Measurements from ENCODE around the gene UBL4B. TPM values are rescaled to one million over a fixed set of nuclear protein-coding genes. Genes with fewer than 3 reads are reported as not detected.

The UBL4B gene
- polyA plus RNA-seq, 3 donors = not detected

- DNase-seq (ENCODE audit: extremely low read depth in 1 of 11, low read depth in 9 of 11, low spot score in 4 of 11) = peak in 1 of 11 donors; percentile 12
These were observed 24.7 kb downstream of the UBL4B start for GRCh38 chr1:110136911-110137310.

- no peak for DNase-seq (ENCODE audit: extremely low read depth in 1 of 11, low read depth in 9 of 11, low spot score in 4 of 11)
These were observed 26.7 kb downstream of the UBL4B start for GRCh38 chr1:110138956-110139355.

GRCh38 chr1:110144366-110144765 is 32.1 kb downstream of the UBL4B start:
- no peak for DNase-seq (ENCODE audit: extremely low read depth in 1 of 11, low read depth in 9 of 11, low spot score in 4 of 11)

GRCh38 chr1:110148961-110149360 is 36.7 kb downstream of the UBL4B start:
- no peak for DNase-seq (ENCODE audit: extremely low read depth in 1 of 11, low read depth in 9 of 11, low spot score in 4 of 11)

GRCh38 chr1:110150330-110151174 is 38.3 kb downstream of the UBL4B start, which contains the start of gene SLC6A17:
Gene SLC6A17, plus strand, starts transcription at chr1:110150494. Its CDS starts 16,436 bp downstream, at chr1:110166930.
- DNase-seq (ENCODE audit: extremely low read depth in 1 of 11, low read depth in 9 of 11, low spot score in 4 of 11) = peak in 3 of 11 donors; percentile 5 to 20 (median 8)

- no peak for DNase-seq (ENCODE audit: extremely low read depth in 1 of 11, low read depth in 9 of 11, low spot score in 4 of 11)
These were observed 39.0 kb downstream of the UBL4B start for GRCh38 chr1:110151175-110151669.

GRCh38 chr1:110152133-110152785 is 40.0 kb downstream of the UBL4B start:
- DNase-seq (ENCODE audit: extremely low read depth in 1 of 11, low read depth in 9 of 11, low spot score in 4 of 11) = no peak

- DNase-seq (ENCODE audit: extremely low read depth in 1 of 11, low read depth in 9 of 11, low spot score in 4 of 11) = no peak
These were observed 41.2 kb downstream of the UBL4B start for GRCh38 chr1:110153407-110153950.

- DNase-seq (ENCODE audit: extremely low read depth in 1 of 11, low read depth in 9 of 11, low spot score in 4 of 11) = peak; percentile 35 to 75 (median 66)
These were observed 43.8 kb downstream of the UBL4B start for GRCh38 chr1:110155878-110156522.

GRCh38 chr1:110158261-110158660 is 46.0 kb downstream of the UBL4B start:
- DNase-seq (ENCODE audit: extremely low read depth in 1 of 11, low read depth in 9 of 11, low spot score in 4 of 11) = no peak

GRCh38 chr1:110159168-110159567 is 46.9 kb downstream of the UBL4B start:
- DNase-seq (ENCODE audit: extremely low read depth in 1 of 11, low read depth in 9 of 11, low spot score in 4 of 11) = no peak

- no peak for DNase-seq (ENCODE audit: extremely low read depth in 1 of 11, low read depth in 9 of 11, low spot score in 4 of 11)
These were observed 48.4 kb downstream of the UBL4B start for GRCh38 chr1:110160538-110161100.

- no peak for DNase-seq (ENCODE audit: extremely low read depth in 1 of 11, low read depth in 9 of 11, low spot score in 4 of 11)
These were observed 48.9 kb downstream of the UBL4B start for GRCh38 chr1:110161165-110161564.

- no peak for DNase-seq (ENCODE audit: extremely low read depth in 1 of 11, low read depth in 9 of 11, low spot score in 4 of 11)
These were observed 49.6 kb downstream of the UBL4B start for GRCh38 chr1:110161849-110162248.

Other genes with a start within 250 kb of the UBL4B start
- gene CSF1, start 201.6 kb upstream of the UBL4B start, polyA plus RNA-seq (ENCODE audit: insufficient read length in 3 of 3) = 1 to 10 TPM; 6.2 to 9.8 (median 6.6) TPM
- 100 to 1,000 TPM; 104 to 123 (median 117) TPM for gene AHCYL1, start 127.7 kb upstream of the UBL4B start, polyA plus RNA-seq (ENCODE audit: insufficient read length in 3 of 3)
- 10 to 100 TPM; 43.6 to 54.7 (median 47.0) TPM for gene STRIP1, start 77.8 kb upstream of the UBL4B start, polyA plus RNA-seq (ENCODE audit: insufficient read length in 3 of 3)
- gene ALX3, start 41.8 kb upstream of the UBL4B start, polyA plus RNA-seq (ENCODE audit: insufficient read length in 3 of 3) = not detected
- gene SLC6A17, start 38.1 kb downstream of the UBL4B start, polyA plus RNA-seq (ENCODE audit: insufficient read length in 3 of 3) = 1 to 10 TPM in 1 of 3 donors, under 1 TPM in 2; 0.76 to 1.1 (median 0.85) TPM
- gene KCNC4, start 97.9 kb downstream of the UBL4B start, polyA plus RNA-seq (ENCODE audit: insufficient read length in 3 of 3) = 1 to 10 TPM; 4.7 to 7.5 (median 4.7) TPM
- 10 to 100 TPM; 11.6 to 14.7 (median 11.9) TPM for gene RBM15, start 226.9 kb downstream of the UBL4B start, polyA plus RNA-seq (ENCODE audit: insufficient read length in 3 of 3)